Esophagus muscularis mucosa (tissue), 4 donors: Measurements from ENCODE around the gene BEST3. TPM values are rescaled to one million over a fixed set of nuclear protein-coding genes. Genes with fewer than 3 reads are reported as not detected.

Experiments used
- DNase-seq: peaks from one replicate; pipeline ENCODE4 v3.0.0-alpha.2; 2017; ENCODE audit errors: extremely low spot score
- H3K27ac ChIP-seq, 4 donors: fragments of 200-600 bp; sonication (generic); replicated peaks in 1 of 4; 1 replicate in 3 of 4; 2 replicates in 1 of 4; pipeline ENCODE4 v1.5.1; 2016 to 2019; ENCODE audit warnings: mild to moderate bottlenecking in 1 of 4
- H3K27me3 ChIP-seq, 4 donors: fragments of 200-600 bp; sonication (generic); one replicate each; pipeline versions ENCODE4 v1.5.1 to v1.6.0; 2016 to 2019
- H3K36me3 ChIP-seq, 4 donors: fragments of 200-600 bp; sonication (generic); one replicate each; pipeline ENCODE4 v1.5.1; 2016 to 2019
- H3K4me1 ChIP-seq, 4 donors: fragments of 200-600 bp; sonication (generic); one replicate each; pipeline ENCODE4 v1.5.1; 2016 to 2019
- H3K4me3 ChIP-seq, 4 donors: fragments of 200-600 bp; sonication (generic); 1 replicate in 2 of 4; 2 replicates in 2 of 4; pipeline ENCODE4 v1.5.1; 2016 to 2019; ENCODE audit warnings: mild to moderate bottlenecking in 4 of 4, moderate library complexity in 1 of 4
- H3K9me3 ChIP-seq, 4 donors: fragments of 200-600 bp; sonication (generic); 1 replicate in 3 of 4; 2 replicates in 1 of 4; pipeline ENCODE4 v1.5.1; 2016 to 2019
- CTCF ChIP-seq, 3 experiments: fragments of 200-600 bp in 2 of 3; fragments of 450-650 bp in 1 of 3; sonication (generic) in 2 of 3; IDR thresholded peaks; one replicate each; pipeline ENCODE4 v1.5.1; 2017 to 2019; ENCODE audit warnings: antibody characterized with exemption in 3 of 3, mild to moderate bottlenecking in 2 of 3, moderate library complexity in 1 of 3
- EP300 ChIP-seq: sonication (generic); formaldehyde crosslinking; IDR thresholded peaks from one replicate; pipeline ENCODE4 v1.6.1; 2017; ENCODE audit warnings: antibody characterized with exemption
- POLR2A ChIP-seq: fragments of 450-650 bp; IDR thresholded peaks from one replicate; pipeline ENCODE4 v1.6.1; 2017; ENCODE audit warnings: antibody characterized with exemption, moderate library complexity, mild to moderate bottlenecking, low read depth
- POLR2AphosphoS5 ChIP-seq, 2 donors: sonication (generic); formaldehyde crosslinking; IDR thresholded peaks; one replicate each; pipeline ENCODE4 v1.6.1; 2017; ENCODE audit warnings: antibody characterized with exemption in 2 of 2
- WGBS: methylation state at CpG from one replicate; pipeline ENCODE4 v1.1.5; 2018; 5-methylcytosine and 5-hydroxymethylcytosine counted together
- intact Hi-C: fragments of 100-400 bp; cut with DNase I; formaldehyde crosslinking; loops from one replicate; pipeline ENCODE4 v1.15.1; 2023
- total RNA-seq, 4 donors: library from RNA; depleted of rRNA; stranded (reverse); fragments of >200 nt; gene quantifications; one replicate each; pipeline versions ENCODE4 v1.1.0 to v1.2.1, GENCODE V29; 2016

Gene BEST3
- total RNA-seq, 4 donors from 2014 or later: 0.13 TPM; not detected in 3

- no peak for DNase-seq
- Histone ChIP-seq H3K27ac (no peak overlapping the region), H3K4me1 (no peaks in the 10 kb centered on the region), H3K4me3 (no peak overlapping the region), H3K27me3 (no peaks in the 10 kb centered on the region), H3K9me3 (no peaks in the 10 kb centered on the region), H3K36me3 (no peaks in the 10 kb centered on the region)
- intact Hi-C loops: no loop called here
- WGBS: 83% methylated on average over 3 of the region's 3 CpGs
- no peak for TF ChIP-seq CTCF (IDR thresholded peaks at IDR 0.05)
- TF ChIP-seq EP300: no peak
- TF ChIP-seq POLR2A: no peak
- TF ChIP-seq POLR2AphosphoS5 (IDR thresholded peaks at IDR 0.05): no peak
These were observed 2.7 kb upstream of the BEST3 start for GRCh38 chr12:69701826-69702225.

GRCh38 chr12:69698054-69698453 is 1.0 kb downstream of the BEST3 start:
- Histone ChIP-seq H3K27me3 (no peaks in the 10 kb centered on the region), H3K27ac (no peak overlapping the region), H3K4me1 (no peaks in the 10 kb centered on the region), H3K36me3 (no peaks in the 10 kb centered on the region), H3K9me3 (no peaks in the 10 kb centered on the region), H3K4me3 (no peak overlapping the region)
- 82% methylated on average over 2 of the region's 2 CpGs for WGBS
- intact Hi-C loops: no loop called here
- TF ChIP-seq CTCF (IDR thresholded peaks at IDR 0.05) (no peak), EP300 (no peak), POLR2AphosphoS5 (IDR thresholded peaks at IDR 0.05) (no peak), POLR2A (no peak)
- no peak for DNase-seq

- Histone ChIP-seq H3K9me3 (no peaks in the 10 kb centered on the region), H3K27ac (no peak overlapping the region), H3K4me1 (peaks cover 0 to 4% (median 0%) of the 10 kb centered on the region in 4 donors), H3K27me3 (no peaks in the 10 kb centered on the region), H3K36me3 (no peaks in the 10 kb centered on the region), H3K4me3 (no peak overlapping the region)
- TF ChIP-seq POLR2A (no peak), POLR2AphosphoS5 (IDR thresholded peaks at IDR 0.05) (no peak), CTCF (IDR thresholded peaks at IDR 0.05) (no peak), EP300 (no peak)
- 80% methylated on average over 7 of the region's 7 CpGs for WGBS
- DNase-seq: no peak
- intact Hi-C loops: no loop called here
These were observed 5.0 kb downstream of the BEST3 start for GRCh38 chr12:69694123-69694522.

- H3K27ac ChIP-seq: peak overlapping the region in 1 of 4 donors; percentile 40
- no peak overlapping the region for H3K4me3 ChIP-seq
- TF ChIP-seq CTCF (IDR thresholded peaks at IDR 0.05) (no peak), POLR2AphosphoS5 (IDR thresholded peaks at IDR 0.05) (no peak), POLR2A (no peak), EP300 (no peak)
- 87% methylated on average over 2 of the region's 2 CpGs for WGBS
- no peaks in the 10 kb centered on the region for H3K9me3 ChIP-seq
- H3K4me1 ChIP-seq: peaks cover 0 to 10% (median 0%) of the 10 kb centered on the region in 4 donors
- H3K27me3 ChIP-seq: no peaks in the 10 kb centered on the region
- DNase-seq: no peak
- intact Hi-C loops: no loop called here
- no peaks in the 10 kb centered on the region for H3K36me3 ChIP-seq
These were observed 9.5 kb downstream of the BEST3 start for GRCh38 chr12:69689638-69690037.
